ENCODE measurements around the gene CLEC2D.

GRCh38 chr12:9718968-9719367 is 49.5 kb downstream of the CLEC2D start:
- TF ChIP-seq CTCF (IDR thresholded peaks at IDR 0.05) (no peak), EP300 (IDR thresholded peaks at IDR 0.05) (no peak), POLR2A (IDR thresholded peaks at IDR 0.05) (no peak), POLR2AphosphoS5 (IDR thresholded peaks at IDR 0.05) (no peak)
